Measurements from ENCODE around the gene BTN2A1.
"Not testable (repeated sequence)": the region's sequence is repeated elsewhere in the genome, so short reads cannot be mapped to it uniquely, and the experiment has no call there.

The BTN2A1 gene

DNA sequence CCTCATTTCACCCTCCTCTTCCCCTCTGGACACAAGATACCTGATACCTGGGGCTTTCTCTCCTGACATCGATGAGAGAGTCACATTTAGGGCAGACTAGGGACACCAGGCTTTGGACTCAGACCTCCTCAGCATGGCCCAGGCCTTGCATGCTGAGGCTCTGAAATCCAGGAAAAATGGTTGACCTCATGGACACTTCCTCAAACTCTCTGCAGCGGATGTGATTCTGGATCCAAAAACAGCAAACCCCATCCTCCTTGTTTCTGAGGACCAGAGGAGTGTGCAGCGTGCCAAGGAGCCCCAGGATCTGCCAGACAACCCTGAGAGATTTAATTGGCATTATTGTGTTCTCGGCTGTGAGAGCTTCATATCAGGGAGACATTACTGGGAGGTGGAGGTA, 44.8 kb upstream of the BTN2A1 start:
- Histone ChIP-seq H3K4me3 (ENCODE audit: low read depth, low read length) (no peak overlapping the region), H3K9ac (no peak overlapping the region), H3K9me3 (ENCODE audit: control insufficient read depth, low read length) (no peaks in the 10 kb centered on the region), H3K4me2 (ENCODE audit: low read length) (no peak overlapping the region), H3K27me3 (ENCODE audit: control insufficient read depth, insufficient read depth, low read length) (no peaks in the 10 kb centered on the region), H3K4me1 (peaks cover 5% of the 10 kb centered on the region), H3K79me2 (no peaks in the 10 kb centered on the region), H2AFZ (no peak overlapping the region), H3K36me3 (ENCODE audit: control insufficient read depth, insufficient read depth, low read length) (no peaks in the 10 kb centered on the region), H3K27ac (no peak overlapping the region)
- TF ChIP-seq, protein P1, sequence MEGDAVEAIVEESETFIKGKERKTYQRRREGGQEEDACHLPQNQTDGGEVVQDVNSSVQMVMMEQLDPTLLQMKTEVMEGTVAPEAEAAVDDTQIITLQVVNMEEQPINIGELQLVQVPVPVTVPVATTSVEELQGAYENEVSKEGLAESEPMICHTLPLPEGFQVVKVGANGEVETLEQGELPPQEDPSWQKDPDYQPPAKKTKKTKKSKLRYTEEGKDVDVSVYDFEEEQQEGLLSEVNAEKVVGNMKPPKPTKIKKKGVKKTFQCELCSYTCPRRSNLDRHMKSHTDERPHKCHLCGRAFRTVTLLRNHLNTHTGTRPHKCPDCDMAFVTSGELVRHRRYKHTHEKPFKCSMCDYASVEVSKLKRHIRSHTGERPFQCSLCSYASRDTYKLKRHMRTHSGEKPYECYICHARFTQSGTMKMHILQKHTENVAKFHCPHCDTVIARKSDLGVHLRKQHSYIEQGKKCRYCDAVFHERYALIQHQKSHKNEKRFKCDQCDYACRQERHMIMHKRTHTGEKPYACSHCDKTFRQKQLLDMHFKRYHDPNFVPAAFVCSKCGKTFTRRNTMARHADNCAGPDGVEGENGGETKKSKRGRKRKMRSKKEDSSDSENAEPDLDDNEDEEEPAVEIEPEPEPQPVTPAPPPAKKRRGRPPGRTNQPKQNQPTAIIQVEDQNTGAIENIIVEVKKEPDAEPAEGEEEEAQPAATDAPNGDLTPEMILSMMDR (IDR thresholded peaks at IDR 0.05): no peak

DNA sequence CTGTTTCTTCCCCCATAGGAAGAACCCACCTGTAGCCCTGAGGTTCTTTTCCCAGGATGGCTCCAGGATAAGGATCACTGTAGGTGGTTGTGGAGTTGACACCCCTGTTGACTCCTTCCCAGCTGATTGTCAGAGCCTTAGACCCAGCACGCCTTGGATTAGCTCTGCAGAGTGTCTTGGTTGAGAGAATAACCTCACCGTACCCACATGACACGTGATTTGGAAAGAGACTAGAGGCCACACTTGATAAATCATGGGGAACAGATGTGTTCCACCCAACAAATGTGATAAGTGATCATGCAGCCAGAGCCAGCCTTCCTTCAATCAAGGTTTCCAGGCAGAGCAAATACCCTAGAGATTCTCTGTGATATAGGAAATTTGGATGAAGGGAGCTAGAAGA, 43.5 kb upstream of the BTN2A1 start:
- Histone ChIP-seq H3K36me3 (ENCODE audit: control insufficient read depth, insufficient read depth, low read length) (no peaks in the 10 kb centered on the region), H3K9ac (no peak overlapping the region)

GRCh38 chr6:26415036-26415614, 42.6 kb upstream of the BTN2A1 start:
- Histone ChIP-seq H2AFZ (no peak overlapping the region), H3K27me3 (ENCODE audit: control insufficient read depth, insufficient read depth, low read length) (no peaks in the 10 kb centered on the region)
- TF ChIP-seq, protein P1 (IDR thresholded peaks at IDR 0.05): no peak

More for the DNA sequence above, 43.5 kb upstream of the BTN2A1 start:
- Histone ChIP-seq H3K79me2 (no peaks in the 10 kb centered on the region), H3K27me3 (ENCODE audit: control insufficient read depth, insufficient read depth, low read length) (no peaks in the 10 kb centered on the region), H2AFZ (no peak overlapping the region), H3K9me3 (ENCODE audit: control insufficient read depth, low read length) (no peaks in the 10 kb centered on the region), H3K27ac (no peak overlapping the region), H3K4me3 (ENCODE audit: low read depth, low read length) (no peak overlapping the region), H3K4me1 (peaks cover 5% of the 10 kb centered on the region), H3K4me2 (ENCODE audit: low read length) (no peak overlapping the region)
- TF ChIP-seq, protein P1 (IDR thresholded peaks at IDR 0.05): no peak

GRCh38 chr6:26415791-26416190, 42.0 kb upstream of the BTN2A1 start:
- Histone ChIP-seq H3K79me2 (no peaks in the 10 kb centered on the region), H3K4me1 (peaks cover 11% of the 10 kb centered on the region), H2AFZ (no peak overlapping the region), H3K9ac (no peak overlapping the region), H3K4me2 (ENCODE audit: low read length) (no peak overlapping the region), H3K36me3 (ENCODE audit: control insufficient read depth, insufficient read depth, low read length) (no peaks in the 10 kb centered on the region), H3K9me3 (ENCODE audit: control insufficient read depth, low read length) (no peaks in the 10 kb centered on the region), H3K4me3 (ENCODE audit: low read depth, low read length) (no peak overlapping the region), H3K27ac (no peak overlapping the region), H3K27me3 (ENCODE audit: control insufficient read depth, insufficient read depth, low read length) (no peaks in the 10 kb centered on the region)
- TF ChIP-seq, protein P1 (IDR thresholded peaks at IDR 0.05): no peak

More at GRCh38 chr6:26415036-26415614, 42.6 kb upstream of the BTN2A1 start:
- no peaks in the 10 kb centered on the region for H3K36me3 ChIP-seq (ENCODE audit: control insufficient read depth, insufficient read depth, low read length)
- no peak overlapping the region for H3K4me2 ChIP-seq (ENCODE audit: low read length)
- no peak overlapping the region for H3K4me3 ChIP-seq (ENCODE audit: low read depth, low read length)
- no peak overlapping the region for H3K9ac ChIP-seq
- no peak overlapping the region for H3K27ac ChIP-seq
- H3K79me2 ChIP-seq: no peaks in the 10 kb centered on the region
- H3K4me1 ChIP-seq: peaks cover 5% of the 10 kb centered on the region
- H3K9me3 ChIP-seq (ENCODE audit: control insufficient read depth, low read length): no peaks in the 10 kb centered on the region

DNA sequence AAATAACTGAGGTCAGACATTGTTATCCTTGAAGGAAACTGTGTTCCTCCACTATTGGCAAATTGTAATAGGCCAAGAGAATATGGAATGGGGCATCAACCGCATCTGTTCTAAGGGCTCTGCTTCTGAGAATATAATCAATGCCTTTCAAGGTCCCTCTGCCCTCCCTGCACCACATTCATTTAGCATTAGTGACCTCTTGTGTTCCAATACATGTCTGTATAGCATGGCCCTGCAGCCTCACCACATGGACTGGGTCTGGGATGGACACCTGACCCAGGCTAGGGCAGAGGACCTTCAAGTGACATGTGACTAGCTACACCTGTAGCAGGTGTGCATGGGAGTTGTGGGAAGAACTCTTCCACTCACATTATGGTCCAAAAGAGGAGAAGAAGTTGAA, 41.5 kb upstream of the BTN2A1 start:
- no peak overlapping the region for H3K4me2 ChIP-seq (ENCODE audit: low read length)
- no peaks in the 10 kb centered on the region for H3K79me2 ChIP-seq
- no peaks in the 10 kb centered on the region for H3K9me3 ChIP-seq (ENCODE audit: control insufficient read depth, low read length)
- H3K36me3 ChIP-seq (ENCODE audit: control insufficient read depth, insufficient read depth, low read length): no peaks in the 10 kb centered on the region
- H2AFZ ChIP-seq: no peak overlapping the region
- TF ChIP-seq, protein P1 (IDR thresholded peaks at IDR 0.05): no peak
- no peaks in the 10 kb centered on the region for H3K27me3 ChIP-seq (ENCODE audit: control insufficient read depth, insufficient read depth, low read length)
- H3K27ac ChIP-seq: no peak overlapping the region
- no peak overlapping the region for H3K9ac ChIP-seq
- H3K4me1 ChIP-seq: peaks cover 13% of the 10 kb centered on the region
- H3K4me3 ChIP-seq (ENCODE audit: low read depth, low read length): no peak overlapping the region

DNA sequence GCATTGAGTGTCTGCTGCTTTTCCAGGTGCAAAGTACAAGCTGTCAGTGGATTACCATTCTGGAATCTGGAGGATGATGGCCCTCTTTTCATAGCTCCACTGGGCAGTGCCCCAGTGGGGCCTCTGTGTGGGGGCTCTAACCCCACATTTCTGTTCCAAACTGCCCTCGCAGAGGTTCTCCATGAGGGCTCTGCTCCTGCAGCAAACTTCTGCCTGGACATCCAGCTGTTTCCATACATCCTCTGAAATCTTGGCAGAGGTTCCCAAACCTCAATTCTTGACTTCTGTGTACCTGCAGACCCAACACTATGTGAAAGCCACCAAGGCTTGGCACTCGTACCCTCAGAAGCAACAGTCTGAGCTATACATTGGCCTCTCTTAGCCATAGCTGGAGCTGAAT, 39.7 kb upstream of the BTN2A1 start:
- H3K27me3 ChIP-seq (ENCODE audit: control insufficient read depth, insufficient read depth, low read length); H3K79me2 ChIP-seq; H3K36me3 ChIP-seq (ENCODE audit: control insufficient read depth, insufficient read depth, low read length); H3K4me2 ChIP-seq (ENCODE audit: low read length); H3K27ac ChIP-seq; H2AFZ ChIP-seq; H3K9ac ChIP-seq; H3K4me3 ChIP-seq (ENCODE audit: low read depth, low read length); H3K9me3 ChIP-seq (ENCODE audit: control insufficient read depth, low read length); H3K4me1 ChIP-seq: not testable (repeated sequence)

- not testable (repeated sequence) for H3K79me2 ChIP-seq; H3K27me3 ChIP-seq (ENCODE audit: control insufficient read depth, insufficient read depth, low read length); H3K4me2 ChIP-seq (ENCODE audit: low read length); H3K27ac ChIP-seq; H2AFZ ChIP-seq; H3K4me1 ChIP-seq; H3K4me3 ChIP-seq (ENCODE audit: low read depth, low read length); H3K9me3 ChIP-seq (ENCODE audit: control insufficient read depth, low read length); H3K36me3 ChIP-seq (ENCODE audit: control insufficient read depth, insufficient read depth, low read length); H3K9ac ChIP-seq
These were observed 39.0 kb upstream of the BTN2A1 start for GRCh38 chr6:26418795-26419194.
